Stomach (tissue), 9 donors: ENCODE data around the gene LFNG. TPM values are rescaled to one million over a fixed set of nuclear protein-coding genes. Genes with fewer than 3 reads are reported as not detected.

Experiments
- DNase-seq, 2 donors: peaks; one replicate each; pipeline versions ENCODE4 v3.0.0 to v3.0.0-alpha.2; 2013 to 2019
- H3K27ac ChIP-seq, 5 donors: fragments of 200-600 bp in 4 of 5; sonication (generic) in 4 of 5; one replicate each; pipeline ENCODE4 v1.5.1; 2013 to 2019; ENCODE audit warnings: mild to moderate bottlenecking in 1 of 5, moderate library complexity in 1 of 5
- H3K27me3 ChIP-seq, 3 donors: fragments of 200-600 bp; sonication (generic); one replicate each; pipeline ENCODE4 v1.5.1; 2017 to 2019; ENCODE audit warnings: mixed run types in 1 of 3
- H3K36me3 ChIP-seq, 4 donors: fragments of 200-600 bp; sonication (generic); 1 replicate in 3 of 4; 2 replicates in 1 of 4; pipeline ENCODE4 v1.5.1; 2016 to 2019
- H3K4me1 ChIP-seq, 4 donors: fragments of 200-600 bp; sonication (generic); one replicate each; pipeline ENCODE4 v1.5.1; 2016 to 2019
- H3K4me3 ChIP-seq, 4 donors: fragments of 200-600 bp; sonication (generic) in 3 of 4; one replicate each; pipeline ENCODE4 v1.5.1; 2016 to 2019; ENCODE audit warnings: mild to moderate bottlenecking in 1 of 4
- H3K9me3 ChIP-seq, 4 donors: fragments of 200-600 bp; sonication (generic); one replicate each; pipeline ENCODE4 v1.5.1; 2016 to 2019
- CTCF ChIP-seq, 7 experiments: fragments of 450-650 bp in 4 of 7; fragments of 200-600 bp in 3 of 7; sonication (generic) in 3 of 7; IDR thresholded peaks; one replicate each; pipeline ENCODE4 v1.5.1; 2016 to 2019; ENCODE audit warnings: antibody characterized with exemption in 7 of 7, control low read depth in 2 of 7, mild to moderate bottlenecking in 1 of 7
- EP300 ChIP-seq: sonication (generic); formaldehyde crosslinking; IDR thresholded peaks from one replicate; pipeline ENCODE4 v1.6.1; 2017; ENCODE audit warnings: antibody characterized with exemption
- POLR2A ChIP-seq, 4 donors: fragments of 450-650 bp; IDR thresholded peaks; one replicate each; pipeline ENCODE4 v1.6.1; 2016; ENCODE audit warnings: antibody characterized with exemption in 4 of 4, control low read depth in 2 of 4, mild to moderate bottlenecking in 1 of 4, moderate library complexity in 1 of 4
- POLR2AphosphoS5 ChIP-seq, 3 donors: sonication (generic); formaldehyde crosslinking; IDR thresholded peaks; one replicate each; pipeline ENCODE4 v1.6.1; 2016; ENCODE audit warnings: antibody characterized with exemption in 3 of 3
- WGBS, 5 donors: extraction: QIAGEN DNeasy Blood & Tissue Kit in 3 of 5; methylation state at CpG; one replicate each; pipeline versions ENCODE4 v1.1.5 to v1.1.7; 2013 to 2018; 5-methylcytosine and 5-hydroxymethylcytosine counted together
- intact Hi-C: fragments of 100-400 bp; cut with DNase I; formaldehyde crosslinking; loops from one replicate; pipeline ENCODE4 v1.15.1; 2023; ENCODE audit warnings: low total_unique reads
- polyA plus RNA-seq, 3 donors: library from polyadenylated mRNA; stranded (reverse); fragments of 200-250 nt; gene quantifications; one replicate each; pipeline ENCODE4 v1.2.3, GENCODE V29; 2013
- total RNA-seq, 5 donors: library from RNA; depleted of rRNA; stranded (reverse); fragments of >200 nt; gene quantifications; one replicate each; pipeline versions ENCODE4 v1.1.0 to v1.2.3, GENCODE V29; 2014 to 2016
- donor health status: healthy with polysubstance abuse.
- donor health status: Bipolar disorder and iron deficiency.
- donor health status: healthy.

The LFNG gene
- total and polyA plus RNA-seq, 8 donors = 8.0 to 103 (median 17.4) TPM

GRCh38 chr7:2521952-2522591 is 2.5 kb downstream of the LFNG start:
- no peak for TF ChIP-seq CTCF (IDR thresholded peaks at IDR 0.05)
- TF ChIP-seq POLR2A (IDR thresholded peaks at IDR 0.05) = no peak
- TF ChIP-seq EP300 = no peak
- peak in 1 of 3 donors; percentile 31 for TF ChIP-seq POLR2AphosphoS5 (IDR thresholded peaks at IDR 0.05)
- H3K27me3 ChIP-seq = peaks cover 0 to 81% (median 8%) of the 10 kb centered on the region in 3 donors
- intact Hi-C loops = no loop called here
- peaks cover 7 to 25% (median 20%) of the 10 kb centered on the region in 4 donors for H3K36me3 ChIP-seq
- peaks cover 79 to 90% (median 84%) of the 10 kb centered on the region in 4 donors for H3K4me1 ChIP-seq
- DNase-seq = no peak
- WGBS, 5 donors = 12 to 32% (median 15%) methylated on average over 8 to 17 of the region's 17 CpGs
- H3K9me3 ChIP-seq = no peaks in the 10 kb centered on the region
- peak overlapping the region; percentile 84 to 97 (median 92) for H3K27ac ChIP-seq
- peak overlapping the region; percentile 57 to 78 (median 66) for H3K4me3 ChIP-seq

GRCh38 chr7:2522780-2523433 is 3.3 kb downstream of the LFNG start:
- Histone ChIP-seq H3K9me3 (no peaks in the 10 kb centered on the region), H3K4me3 (peak overlapping the region; percentile 57 to 78 (median 66)), H3K36me3 (peaks cover 9 to 31% (median 24%) of the 10 kb centered on the region in 4 donors), H3K27me3 (peaks cover 0 to 83% (median 8%) of the 10 kb centered on the region in 3 donors), H3K27ac (peak overlapping the region; percentile 84 to 97 (median 92)), H3K4me1 (peaks cover 87 to 93% (median 92%) of the 10 kb centered on the region in 4 donors)
- TF ChIP-seq EP300 (no peak), CTCF (IDR thresholded peaks at IDR 0.05) (no peak), POLR2A (IDR thresholded peaks at IDR 0.05) (no peak)
- peak in 1 of 2 donors; percentile 87 for DNase-seq
- intact Hi-C loops = no loop called here
- 19 to 52% (median 35%) methylated on average over 9 to 19 of the region's 19 CpGs for WGBS, 5 donors

- peak; percentile 76 to 85 for DNase-seq
- H3K27me3 ChIP-seq = peaks cover 0 to 78% (median 8%) of the 10 kb centered on the region in 3 donors
- H3K4me3 ChIP-seq = peak overlapping the region; percentile 57 to 78 (median 66)
- H3K4me1 ChIP-seq = peaks cover 91 to 94% (median 93%) of the 10 kb centered on the region in 4 donors
- intact Hi-C loops = no loop called here
- 21 to 47% (median 28%) methylated on average over 11 to 22 of the region's 22 CpGs for WGBS, 5 donors
- peaks cover 9 to 34% (median 25%) of the 10 kb centered on the region in 4 donors for H3K36me3 ChIP-seq
- TF ChIP-seq POLR2AphosphoS5 (IDR thresholded peaks at IDR 0.05) (peak in 2 of 3 donors; percentile 26 to 34), CTCF (IDR thresholded peaks at IDR 0.05) (no peak)
- H3K27ac ChIP-seq = peak overlapping the region; percentile 84 to 97 (median 92)
- H3K9me3 ChIP-seq = no peaks in the 10 kb centered on the region
Measured at GRCh38 chr7:2523461-2523936, 3.9 kb downstream of the LFNG start.

GRCh38 chr7:2523941-2524807 is 4.6 kb downstream of the LFNG start:
- H3K27ac ChIP-seq = peak overlapping the region; percentile 84 to 97 (median 92)
- WGBS, 5 donors = 24 to 47% (median 27%) methylated on average over 12 to 51 of the region's 51 CpGs
- H3K36me3 ChIP-seq = peaks cover 9 to 40% (median 27%) of the 10 kb centered on the region in 4 donors
- H3K4me1 ChIP-seq = peaks cover 91 to 94% (median 93%) of the 10 kb centered on the region in 4 donors
- no peaks in the 10 kb centered on the region for H3K9me3 ChIP-seq
- peak; percentile 97 for DNase-seq
- TF ChIP-seq POLR2A (IDR thresholded peaks at IDR 0.05) (no peak), POLR2AphosphoS5 (IDR thresholded peaks at IDR 0.05) (peak; percentile 63 to 94 (median 83))
- H3K4me3 ChIP-seq = peak overlapping the region; percentile 57 to 78 (median 66)
- intact Hi-C loops = no loop called here
- H3K27me3 ChIP-seq = peaks cover 0 to 72% (median 8%) of the 10 kb centered on the region in 3 donors
